Amniotic epithelial cell (primary cell): ENCODE data around the gene ARTN.
A peak's percentile ranks its signal among the peaks of the same experiment; 100 is the strongest.

Source experiments
- DNase-seq: peaks from one replicate; pipeline ENCODE4 v3.0.0-alpha.2; 2010; ENCODE audit warnings: low read depth

Gene ARTN, protein sequence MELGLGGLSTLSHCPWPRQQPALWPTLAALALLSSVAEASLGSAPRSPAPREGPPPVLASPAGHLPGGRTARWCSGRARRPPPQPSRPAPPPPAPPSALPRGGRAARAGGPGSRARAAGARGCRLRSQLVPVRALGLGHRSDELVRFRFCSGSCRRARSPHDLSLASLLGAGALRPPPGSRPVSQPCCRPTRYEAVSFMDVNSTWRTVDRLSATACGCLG

DNA sequence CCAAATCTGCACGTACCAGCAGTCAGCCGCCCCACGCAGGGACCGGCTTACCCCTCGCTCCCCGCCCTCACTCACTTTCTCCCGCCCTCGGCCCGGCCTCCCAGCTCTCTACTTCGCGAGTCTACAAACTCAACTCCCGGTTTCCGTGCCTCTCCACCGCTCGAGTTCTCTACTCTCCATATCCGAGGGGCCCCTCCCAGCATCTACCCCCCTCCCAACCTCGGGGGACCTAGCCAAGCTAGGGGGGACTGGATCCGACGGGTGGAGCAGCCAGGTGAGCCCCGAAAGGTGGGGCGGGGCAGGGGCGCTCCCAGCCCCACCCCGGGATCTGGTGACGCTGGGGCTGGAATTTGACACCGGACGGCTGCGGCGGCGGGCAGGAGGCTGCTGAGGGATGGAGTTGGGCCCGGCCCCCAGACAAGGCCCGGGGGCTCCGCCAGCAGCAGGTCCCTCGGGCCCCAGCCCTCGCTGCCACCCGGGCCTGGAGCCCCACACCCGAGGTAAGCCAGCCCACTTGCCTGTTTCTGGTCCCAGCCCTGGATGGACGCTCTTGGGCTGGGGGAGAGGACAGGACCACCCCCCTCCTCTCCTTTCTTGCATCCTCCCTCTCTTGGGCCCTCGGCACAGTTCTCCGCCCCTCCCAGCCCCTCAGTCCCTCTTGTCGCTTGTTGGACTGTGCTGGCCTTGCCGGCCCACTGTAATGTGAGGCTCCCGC lies at the start of gene ARTN:
Gene ARTN (plus strand): TSS at position 416 of the 715 bp plus-strand sequence. CDS start 1,856 bp downstream, outside the sequence.
- DNase-seq = no peak

DNA sequence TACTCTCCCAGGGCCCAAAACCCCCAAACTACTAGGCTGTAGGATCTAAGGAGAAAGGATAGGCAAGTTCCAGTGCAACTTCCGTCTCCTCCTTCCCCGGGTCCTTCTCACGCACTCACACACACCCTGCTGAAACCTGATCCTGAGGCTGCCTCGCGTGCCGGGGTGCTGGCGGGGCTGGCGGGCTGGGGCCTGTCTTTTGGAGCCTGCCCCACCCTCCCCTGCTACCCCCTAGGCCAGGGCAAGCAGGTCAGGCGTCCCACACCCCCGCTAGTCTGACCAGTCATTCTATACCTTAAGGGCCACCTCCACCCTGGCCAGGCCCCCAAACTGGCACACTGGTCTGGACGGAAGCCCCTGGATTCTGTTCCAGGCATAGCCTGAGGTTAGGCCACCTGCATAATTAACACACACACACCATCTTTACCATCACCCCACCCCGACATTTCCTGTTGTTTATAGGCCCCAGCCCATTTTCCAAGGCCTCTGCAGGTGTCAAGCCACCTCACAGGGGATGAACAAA lies 48.3 kb upstream of the ARTN start:
- no peak for DNase-seq

GRCh38 chr1:43887748-43888147 lies 45.9 kb upstream of the ARTN start:
- DNase-seq = no peak

DNA sequence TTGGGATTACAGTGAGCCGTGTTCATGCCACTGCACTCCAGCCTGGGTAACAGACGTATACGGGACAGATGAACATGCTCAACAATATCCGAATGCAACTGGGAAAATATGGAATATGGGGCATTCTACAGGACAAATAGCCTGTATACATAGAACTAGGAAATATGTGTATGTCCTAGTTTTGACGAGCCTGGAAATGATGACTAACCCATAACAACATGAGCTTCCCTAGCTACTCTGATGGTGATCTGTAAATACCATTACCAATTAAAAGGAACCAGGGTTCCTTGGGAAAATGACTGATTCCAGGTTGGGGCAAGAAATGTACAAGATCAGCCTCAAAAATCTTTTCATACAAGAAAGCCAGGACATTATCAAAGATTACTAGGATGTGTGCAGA lies 42.8 kb upstream of the ARTN start:
- DNase-seq = no peak

DNA sequence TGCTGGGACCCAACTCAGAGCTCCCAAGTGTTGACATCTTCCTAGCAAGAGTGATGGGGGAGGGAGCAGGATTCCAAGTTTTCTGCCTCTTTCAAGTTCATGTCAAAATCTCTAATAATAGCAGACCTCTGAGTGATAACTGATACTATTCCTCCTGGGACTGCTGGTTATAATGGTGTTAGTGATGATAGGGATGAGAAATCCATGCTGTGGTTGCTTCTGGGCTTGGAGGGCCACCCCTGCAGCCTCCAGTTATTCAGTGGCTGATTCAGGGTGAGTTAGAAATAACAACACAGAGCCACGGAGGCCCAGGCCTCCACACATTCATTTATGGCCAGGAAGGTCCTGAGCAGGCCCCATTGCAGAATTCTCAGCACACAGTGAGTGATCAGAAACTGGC lies 40.6 kb upstream of the ARTN start:
- DNase-seq = no peak

- DNase-seq = no peak
These were observed 34.6 kb upstream of the ARTN start for GRCh38 chr1:43898981-43899380.

DNA sequence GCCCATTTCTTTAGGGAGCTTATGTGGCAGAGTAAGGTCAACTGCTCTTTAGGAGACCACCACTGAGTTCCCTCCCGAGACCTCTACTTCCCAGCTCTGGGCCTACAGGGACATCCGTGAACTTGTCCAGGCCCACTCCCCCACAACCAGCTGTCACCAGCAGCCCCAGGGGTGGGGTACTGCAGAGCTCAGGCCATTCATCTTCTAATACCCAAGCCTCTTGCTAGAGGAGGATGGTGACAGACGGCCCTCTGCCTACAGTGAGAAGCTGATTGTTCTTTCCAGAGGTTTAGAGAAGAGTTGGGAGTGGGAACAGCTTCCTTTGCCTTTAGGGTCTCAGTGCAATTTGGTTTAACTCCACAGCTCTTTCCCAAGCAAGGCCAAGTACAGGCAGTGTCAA lies 33.2 kb upstream of the ARTN start:
- DNase-seq = no peak

GRCh38 chr1:43901196-43901961 lies 32.2 kb upstream of the ARTN start:
- DNase-seq = no peak

GRCh38 chr1:43902058-43902831 lies 31.4 kb upstream of the ARTN start:
- no peak for DNase-seq

GRCh38 chr1:43904660-43905551 lies 28.7 kb upstream of the ARTN start:
- DNase-seq = no peak

DNA sequence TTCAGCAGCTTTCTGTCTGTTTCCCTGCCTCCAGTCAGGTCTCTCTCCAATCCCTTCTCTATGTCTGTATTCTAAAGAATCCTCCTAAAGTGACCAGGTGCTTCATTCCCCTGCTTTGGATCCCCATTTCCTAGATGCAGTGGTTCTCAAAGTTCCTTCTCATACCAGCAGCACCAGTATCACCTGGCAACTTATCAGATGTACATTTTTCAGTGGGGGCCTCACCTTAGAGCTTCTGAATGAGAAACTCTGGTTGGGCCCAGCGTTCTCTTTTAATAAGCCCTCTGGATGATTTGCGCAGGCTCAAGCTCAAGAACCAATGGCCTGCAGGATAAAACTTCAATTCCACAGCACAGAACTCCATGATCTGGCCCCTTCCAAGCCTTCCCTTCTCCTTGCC lies 25.4 kb upstream of the ARTN start:
- DNase-seq = no peak

GRCh38 chr1:43908858-43909257 lies 24.7 kb upstream of the ARTN start:
- DNase-seq = no peak

- DNase-seq = no peak
These were observed 23.3 kb upstream of the ARTN start for GRCh38 chr1:43910343-43910742.

GRCh38 chr1:43912607-43913006 lies 21.0 kb upstream of the ARTN start:
- DNase-seq = peak; percentile 82

DNA sequence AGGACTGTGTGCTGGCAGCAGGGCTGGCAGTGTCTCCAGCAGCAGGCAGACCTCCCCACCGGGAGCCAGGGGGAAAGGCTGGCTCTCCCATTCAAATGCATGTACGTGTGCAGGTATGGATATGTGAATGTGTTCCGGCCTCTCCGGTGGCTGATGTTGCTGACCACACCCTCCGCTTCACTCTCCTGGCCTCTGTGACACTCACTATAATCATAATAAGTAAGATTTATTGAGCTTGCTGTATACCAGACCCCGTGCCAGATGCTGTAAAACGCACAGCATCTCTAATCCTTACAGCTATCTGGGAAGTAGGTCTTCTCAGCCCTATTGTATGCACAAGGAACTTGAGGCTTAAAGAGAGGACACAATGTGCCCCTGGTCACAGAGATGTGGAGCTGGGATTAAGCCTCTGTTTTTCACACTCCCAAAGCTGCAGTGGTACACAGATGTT lies 20.5 kb upstream of the ARTN start:
- DNase-seq = no peak

DNA sequence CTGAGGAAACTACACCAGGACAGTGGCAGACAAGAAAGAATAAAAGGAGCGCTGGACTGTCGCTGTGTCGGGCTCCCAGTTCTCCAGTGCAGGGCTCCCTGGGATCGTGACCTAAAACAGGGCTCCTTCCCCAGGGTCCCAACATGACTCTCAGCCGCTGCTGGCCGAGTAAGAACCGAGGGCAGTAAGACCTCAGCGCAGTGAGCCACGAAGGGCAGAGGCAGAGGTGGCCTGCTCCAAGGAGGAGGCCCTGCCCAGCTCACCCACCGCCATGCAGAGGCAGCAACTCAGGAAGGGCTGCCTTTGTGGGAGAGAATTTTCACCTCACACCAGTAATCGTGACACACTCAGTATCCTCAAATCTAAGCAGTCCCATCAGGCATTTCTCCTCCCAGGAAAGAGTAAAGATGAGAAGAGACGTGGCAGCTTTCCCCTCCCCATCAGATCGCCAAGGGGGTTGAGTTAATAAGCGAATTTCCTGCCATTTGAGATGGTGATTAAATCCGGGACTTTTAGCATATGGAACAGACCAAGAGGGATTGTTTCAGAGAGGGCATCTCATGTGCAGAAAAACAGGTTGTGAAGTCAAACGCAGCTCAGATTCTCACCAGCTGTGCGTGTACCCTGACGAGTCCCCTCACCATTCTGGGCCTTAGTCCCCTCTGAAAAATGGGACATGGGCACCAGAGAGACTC lies 19.8 kb upstream of the ARTN start:
- DNase-seq = no peak

- DNase-seq = no peak
These were observed 18.8 kb upstream of the ARTN start for GRCh38 chr1:43914576-43915525.

- no peak for DNase-seq
These were observed 13.7 kb upstream of the ARTN start for GRCh38 chr1:43919906-43920305.

DNA sequence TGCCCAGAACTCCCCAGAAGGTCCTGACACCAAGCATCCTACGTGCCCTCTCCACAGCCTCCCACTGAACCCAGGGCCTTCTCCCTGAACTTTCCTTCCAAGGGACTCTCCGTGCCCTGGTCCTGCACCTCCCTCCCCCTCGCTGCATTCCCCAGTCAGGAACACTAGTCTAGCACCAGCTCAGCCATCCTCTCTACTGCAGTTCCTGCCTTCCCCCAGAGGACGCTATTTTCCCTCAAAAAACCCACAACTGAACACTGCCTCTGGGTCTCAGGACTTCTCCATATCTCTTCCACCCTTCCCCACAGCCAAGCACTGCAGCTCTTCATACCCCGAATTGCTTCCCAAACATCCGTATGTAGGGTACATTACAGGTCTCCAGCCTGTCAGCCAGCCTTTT lies 12.6 kb upstream of the ARTN start:
- no peak for DNase-seq
